GM12892 (cell line): ENCODE data around the gene PRPF31.
"Not testable (repeated sequence)": the region's sequence is repeated elsewhere in the genome, so short reads cannot be mapped to it uniquely, and the experiment has no call there.

Source experiments
- DNase-seq: peaks from one replicate; pipeline ENCODE4 v3.0.0; 2011; ENCODE audit not compliant: insufficient read length
- FAIRE-seq: peaks from 2 replicates; lab custom pipeline; 2011; peaks lifted over from hg19 to GRCh38; lab: Jason Lieb, UNC
- POLR2A ChIP-seq: IDR thresholded peaks from 2 replicates; pipeline ENCODE4 v1.6.1; 2011; ENCODE audit warnings: low read depth, low read length, control low read depth
- POLR2AphosphoS5 ChIP-seq: IDR thresholded peaks from 2 replicates; pipeline ENCODE4 v1.6.1; 2011; ENCODE audit warnings: low read depth, low read length, control low read depth
- TAF1 ChIP-seq: IDR thresholded peaks from 2 replicates; pipeline ENCODE4 v1.6.1; 2011; ENCODE audit warnings: low read depth, mild to moderate bottlenecking, control low read depth, low read length, borderline replicate concordance

PRPF31 gene

GRCh38 chr19:54159352-54160181, 44.0 kb downstream of the PRPF31 start, which contains the start of gene LENG1:
TSS of gene LENG1 (minus strand) at chr19:54159721. CDS start at chr19:54159695, 26 bp downstream.
- DNase-seq (peak; percentile 97), FAIRE-seq (peak; percentile 100)
- TF ChIP-seq TAF1 (peak; percentile 57; the same call in 1 of the 2 replicates), POLR2A (peak; percentile 86), POLR2AphosphoS5 (peak; percentile 82)

- TF ChIP-seq POLR2A (no peak), POLR2AphosphoS5 (no peak), TAF1 (no peak)
- FAIRE-seq (no peak), DNase-seq (no peak)
Measured at GRCh38 chr19:54160182-54160811, 44.7 kb downstream of the PRPF31 start.

GRCh38 chr19:54160854-54161253, 45.3 kb downstream of the PRPF31 start:
- FAIRE-seq (no peak), DNase-seq (no peak)

GRCh38 chr19:54162241-54162805, 46.8 kb downstream of the PRPF31 start:
- DNase-seq = peak; percentile 59
- FAIRE-seq = no peak
- no peak for TF ChIP-seq POLR2AphosphoS5
- no peak for TF ChIP-seq TAF1
- TF ChIP-seq POLR2A = no peak

More at GRCh38 chr19:54160854-54161253, 45.3 kb downstream of the PRPF31 start:
- TF ChIP-seq POLR2AphosphoS5 (no peak), POLR2A (no peak), TAF1 (no peak)

GRCh38 chr19:54162884-54163283, 47.3 kb downstream of the PRPF31 start:
- no peak for TF ChIP-seq TAF1
- TF ChIP-seq POLR2AphosphoS5 = no peak
- FAIRE-seq (no peak), DNase-seq (no peak)

GRCh38 chr19:54164369-54165068, 49.0 kb downstream of the PRPF31 start:
- TF ChIP-seq POLR2AphosphoS5 (no peak), TAF1 (no peak), POLR2A (no peak)
- DNase-seq (no peak), FAIRE-seq (no peak)

- FAIRE-seq = no peak
- no peak for TF ChIP-seq POLR2AphosphoS5
- TF ChIP-seq POLR2A = no peak
- no peak for TF ChIP-seq TAF1
- no peak for DNase-seq
Measured at GRCh38 chr19:54165222-54165621, 49.7 kb downstream of the PRPF31 start.

- peak; percentile 92 for FAIRE-seq
- TF ChIP-seq POLR2AphosphoS5 (no peak), TAF1 (no peak), POLR2A (no peak)
- peak; percentile 92 for DNase-seq
Measured at GRCh38 chr19:54168174-54168917, 52.8 kb downstream of the PRPF31 start.

GRCh38 chr19:54169149-54169740, 53.7 kb downstream of the PRPF31 start:
- DNase-seq (no peak), FAIRE-seq (no peak)
- no peak for TF ChIP-seq POLR2A
- TF ChIP-seq TAF1 = no peak

GRCh38 chr19:54171736-54172431, 56.3 kb downstream of the PRPF31 start:
- DNase-seq, FAIRE-seq: not testable (repeated sequence)
